ENCODE measurements around the gene SOST. TPM values are rescaled to one million over a fixed set of nuclear protein-coding genes. Genes with fewer than 3 reads are reported as not detected.

SOST gene
- total RNA-seq, 1 donor from 2014 or later, result not detected

DNA sequence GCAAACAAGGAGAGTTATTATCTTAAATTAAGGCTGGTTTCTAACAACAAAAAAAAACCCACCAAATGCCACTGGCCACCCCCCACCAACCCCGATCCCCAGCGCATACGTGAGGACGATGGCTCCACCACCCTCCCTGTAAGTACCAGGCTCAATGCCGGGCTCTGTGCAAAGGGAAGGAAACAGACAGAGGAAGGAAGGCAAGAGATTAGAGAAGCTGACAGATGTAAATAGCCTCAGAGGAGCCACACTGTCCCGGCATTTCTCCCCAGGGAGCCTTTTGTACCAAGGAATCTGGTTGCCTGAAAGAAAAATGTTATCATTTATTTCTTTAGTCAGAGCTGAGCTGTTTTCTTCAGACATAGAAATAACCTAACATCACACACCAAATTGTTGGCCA lies 13.1 kb downstream of the SOST start:
- DNase-seq (ENCODE audit: low read depth), result no peak

DNA sequence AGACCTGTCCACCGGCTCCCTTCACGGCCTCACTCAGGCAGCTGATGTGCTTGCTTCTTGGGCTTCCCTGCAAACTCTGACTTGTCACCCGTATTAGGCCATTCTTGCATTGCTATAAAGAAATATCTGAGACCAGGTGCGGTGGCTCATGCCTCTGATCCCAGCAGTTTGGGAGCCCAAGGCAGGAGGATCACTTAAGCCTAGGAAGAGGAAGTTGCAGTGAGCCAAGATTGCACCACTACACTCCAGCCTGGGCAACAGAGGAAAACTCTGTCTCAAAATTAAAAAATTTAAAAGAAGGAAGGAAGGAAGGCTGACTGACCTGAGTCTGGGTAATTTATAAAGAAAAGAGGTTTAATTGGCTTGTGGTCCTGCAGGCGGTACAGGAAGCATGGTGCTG lies 17.0 kb downstream of the SOST start:
- no peak for DNase-seq (ENCODE audit: low read depth)

DNA sequence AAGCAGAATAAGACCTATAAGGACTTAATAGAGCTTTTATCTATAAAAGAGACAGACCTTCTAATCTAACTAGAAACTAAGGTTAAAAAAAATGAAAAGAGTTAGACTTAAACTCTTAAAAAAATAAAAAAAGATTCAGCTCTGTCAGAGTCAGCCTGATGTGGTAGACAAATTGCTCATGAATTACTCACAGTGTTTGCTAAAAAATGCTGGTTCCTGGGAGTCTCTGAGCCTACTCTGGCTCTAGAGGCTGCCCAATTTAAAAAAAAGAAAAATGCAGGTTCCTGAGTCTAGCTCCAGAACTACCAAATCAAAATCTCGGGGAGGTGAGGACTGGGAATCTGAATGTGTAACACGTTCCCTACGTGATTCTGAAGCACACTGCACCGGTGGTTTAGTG lies 18.1 kb downstream of the SOST start:
- peak; percentile 53 for DNase-seq (ENCODE audit: low read depth)

DNA sequence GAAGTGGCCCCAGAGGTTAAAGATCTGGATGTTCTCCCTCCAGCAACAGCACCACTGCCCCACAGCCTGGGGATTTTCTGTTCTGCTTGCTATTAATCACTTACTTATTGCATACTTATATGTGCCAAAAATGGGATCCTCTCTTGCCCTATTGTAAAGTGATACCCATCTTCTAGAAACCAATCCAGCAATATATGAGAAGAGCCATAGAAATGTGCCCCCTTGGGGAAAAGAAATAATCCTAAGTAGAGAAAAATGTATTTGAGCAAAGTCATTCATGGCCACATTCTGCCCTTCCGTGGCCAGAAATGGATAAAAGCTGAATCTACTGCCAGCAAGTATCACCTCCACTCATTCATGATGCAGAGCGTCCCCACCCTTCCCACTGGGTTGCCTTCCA lies 20.9 kb downstream of the SOST start:
- DNase-seq (ENCODE audit: low read depth), result no peak

DNA sequence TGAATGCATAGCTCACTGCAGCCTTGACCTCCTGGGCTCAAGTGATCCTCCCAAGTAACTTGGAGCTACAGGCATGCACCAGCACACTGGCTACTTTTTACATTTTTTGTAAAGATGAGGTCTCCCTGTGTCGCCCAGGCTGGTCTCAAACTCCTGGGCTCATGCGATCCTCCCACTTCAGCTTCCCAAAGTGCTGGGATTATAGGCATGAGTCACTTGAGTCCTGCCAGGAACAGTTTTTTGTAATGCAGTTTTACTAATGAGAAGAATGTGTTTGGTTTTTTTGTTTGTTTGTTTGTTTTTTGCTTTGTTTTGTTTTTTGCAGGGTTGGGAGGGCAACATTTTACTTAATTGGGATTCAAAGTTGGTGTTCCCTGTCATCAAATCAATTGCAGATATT lies 22.2 kb downstream of the SOST start:
- DNase-seq (ENCODE audit: low read depth), result no peak

DNA sequence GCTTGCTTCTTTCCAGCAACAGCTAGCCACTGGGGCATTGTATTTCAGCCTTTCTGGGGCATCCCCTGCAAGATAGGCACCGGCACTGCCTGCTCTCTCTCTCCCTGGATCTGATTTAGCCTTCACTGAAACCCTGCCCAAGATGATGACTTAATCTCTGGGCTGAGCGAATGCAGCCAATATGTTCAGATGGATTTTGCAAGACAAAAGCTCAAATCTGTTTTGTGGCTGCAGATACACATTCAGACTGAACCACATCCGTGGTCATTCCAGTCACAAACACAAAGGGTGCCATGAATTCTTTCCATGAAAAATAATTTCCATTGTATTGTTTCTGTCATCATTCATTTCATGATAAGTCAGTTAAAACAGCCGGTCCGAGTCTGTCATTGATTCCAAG lies 24.2 kb downstream of the SOST start:
- peak; percentile 76 for DNase-seq (ENCODE audit: low read depth)

DNA sequence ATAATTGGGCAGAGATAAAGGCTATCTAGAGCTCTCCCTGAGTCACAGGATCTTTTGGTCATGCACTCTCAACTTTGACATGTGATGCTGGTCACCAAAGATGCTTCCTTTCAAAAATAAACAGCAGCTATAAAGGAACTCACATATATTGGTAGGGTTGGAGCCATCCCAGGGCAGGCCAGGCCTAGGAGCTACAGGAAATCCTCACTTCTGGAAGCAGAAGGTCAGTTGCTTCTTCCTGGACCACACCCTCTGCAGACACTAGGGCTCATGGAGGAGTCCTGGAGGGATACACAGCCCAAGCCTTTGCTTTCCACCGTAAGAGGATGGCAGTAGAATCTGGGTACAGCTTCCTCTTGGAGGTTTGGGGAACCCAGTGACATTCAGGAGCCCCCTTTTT lies 24.6 kb downstream of the SOST start:
- no peak for DNase-seq (ENCODE audit: low read depth)

DNA sequence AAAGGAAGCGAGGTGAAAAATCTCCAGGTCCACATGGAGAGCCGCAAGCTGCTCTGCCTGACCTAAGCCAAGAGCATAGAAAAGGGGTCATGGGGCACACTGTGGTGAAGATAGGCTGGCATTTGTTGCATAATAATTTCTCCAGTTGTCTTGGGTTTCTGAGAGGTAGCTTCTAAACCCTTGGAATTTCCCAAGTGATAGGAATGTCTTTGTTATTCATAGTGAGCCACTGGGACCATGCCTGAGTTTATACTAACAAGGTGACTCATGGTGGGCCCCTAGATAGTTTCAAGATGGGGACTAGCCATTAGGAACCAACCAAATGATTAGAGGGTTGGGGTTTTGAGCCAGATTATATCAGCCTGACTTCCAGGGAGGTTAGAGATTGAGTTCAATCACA lies 25.6 kb downstream of the SOST start:
- DNase-seq (ENCODE audit: low read depth), result peak; percentile 76

DNA sequence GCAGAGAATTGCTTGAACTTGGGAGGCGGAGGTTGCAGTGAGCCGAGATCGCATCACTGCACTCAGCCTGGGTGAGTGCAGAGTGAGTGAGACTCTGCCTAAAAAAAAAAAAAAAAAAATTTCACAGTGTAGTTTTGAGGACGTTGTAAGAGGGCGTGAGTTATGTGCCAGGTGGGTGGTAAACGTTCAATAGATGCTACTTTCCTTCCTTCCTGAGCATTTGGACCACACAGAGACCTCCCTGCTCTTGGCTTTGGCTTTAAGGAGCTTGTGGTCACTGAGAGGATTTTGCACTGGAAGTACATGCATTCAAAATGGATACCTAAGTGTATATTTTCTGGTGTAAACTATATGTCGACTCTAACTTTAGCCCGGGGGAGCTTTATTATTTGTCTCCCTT lies 30.5 kb downstream of the SOST start:
- no peak for DNase-seq (ENCODE audit: low read depth)

DNA sequence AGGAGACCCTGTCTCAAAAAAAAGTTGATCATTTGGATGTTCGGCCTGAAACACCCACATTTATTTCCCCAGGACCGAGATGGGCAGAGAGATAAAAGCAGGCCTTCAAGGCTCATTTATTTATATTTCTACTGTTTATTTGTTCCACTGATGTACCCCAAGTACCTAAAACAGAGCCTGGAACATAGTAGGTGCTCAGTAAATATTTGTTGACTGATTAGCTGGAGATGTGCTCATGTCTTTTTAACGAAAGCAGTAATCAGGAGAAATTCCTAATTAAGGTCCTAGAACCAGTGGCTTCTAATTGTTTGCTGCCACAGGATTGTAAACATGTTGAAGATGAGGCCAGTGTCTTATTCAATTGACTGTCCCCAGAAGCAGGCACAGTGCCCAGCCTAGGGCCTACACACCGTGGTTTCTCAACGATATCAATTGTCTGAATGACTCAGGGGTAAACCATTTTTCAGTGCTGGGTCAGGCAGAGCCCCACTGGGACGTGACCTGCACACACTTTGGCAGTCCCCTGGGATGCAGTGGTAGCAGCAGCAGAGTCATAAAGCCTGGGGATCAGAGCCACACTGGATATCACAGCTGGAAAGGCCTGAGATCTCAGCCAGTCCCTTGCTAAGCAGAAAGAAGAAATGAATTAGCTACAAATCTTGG lies 34.8 kb downstream of the SOST start:
- peak; percentile 97 for DNase-seq (ENCODE audit: low read depth)

DNA sequence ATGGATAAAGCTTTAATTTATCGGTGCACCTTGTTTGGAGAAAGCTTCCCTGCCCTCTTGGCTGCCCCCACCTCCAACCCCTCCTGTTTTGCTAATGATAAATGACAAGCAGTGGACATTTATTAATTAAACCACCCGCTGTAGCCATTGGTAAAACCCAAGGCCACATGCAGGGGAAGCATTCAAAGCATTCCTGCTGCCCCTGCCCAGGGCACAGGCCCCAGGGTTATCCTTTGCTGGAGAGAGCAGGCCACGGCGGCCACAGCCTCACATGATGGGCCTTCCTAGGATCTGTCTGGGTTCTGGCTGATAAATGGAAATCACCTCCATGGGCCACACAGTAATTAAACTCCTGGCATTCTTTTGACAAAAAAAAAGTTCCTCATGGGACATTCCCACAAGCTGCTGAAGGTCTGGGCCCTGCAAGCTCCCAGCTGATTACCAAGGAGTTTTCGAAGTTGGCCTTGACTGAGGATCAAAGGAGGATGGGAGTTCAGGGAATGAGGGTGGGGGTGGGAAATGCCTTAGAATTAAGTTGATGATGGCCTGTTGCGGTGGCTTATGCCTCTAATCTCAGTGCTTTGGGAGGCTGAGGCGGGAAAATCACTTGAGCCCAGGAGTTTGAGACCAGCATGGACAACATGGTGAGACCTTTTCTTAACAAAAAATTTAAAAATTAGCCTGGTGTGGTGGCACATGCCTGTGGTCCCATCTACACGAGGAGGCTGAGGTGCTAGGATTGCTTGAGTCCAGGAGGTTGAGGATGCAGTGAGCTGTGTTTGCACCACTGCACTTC lies 35.5 kb downstream of the SOST start:
- no peak for DNase-seq (ENCODE audit: low read depth)

DNA sequence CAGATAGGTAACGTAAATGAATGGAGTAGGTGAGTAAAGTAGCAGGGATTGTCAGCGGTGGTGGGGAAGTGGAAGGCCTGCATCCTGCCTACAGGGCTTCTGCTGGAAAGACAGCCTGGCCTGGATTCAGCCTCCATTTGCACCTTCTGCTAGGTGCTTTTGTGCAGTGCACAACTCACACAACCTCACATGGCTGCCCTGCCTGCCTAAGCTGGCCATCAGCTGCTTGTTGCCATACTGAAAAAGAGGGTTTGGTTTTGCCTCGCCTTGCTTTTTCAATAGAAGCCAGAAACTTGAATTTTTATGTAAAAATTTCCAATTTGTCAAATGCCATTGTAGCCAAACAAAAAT lies 36.3 kb downstream of the SOST start:
- no peak for DNase-seq (ENCODE audit: low read depth)

DNA sequence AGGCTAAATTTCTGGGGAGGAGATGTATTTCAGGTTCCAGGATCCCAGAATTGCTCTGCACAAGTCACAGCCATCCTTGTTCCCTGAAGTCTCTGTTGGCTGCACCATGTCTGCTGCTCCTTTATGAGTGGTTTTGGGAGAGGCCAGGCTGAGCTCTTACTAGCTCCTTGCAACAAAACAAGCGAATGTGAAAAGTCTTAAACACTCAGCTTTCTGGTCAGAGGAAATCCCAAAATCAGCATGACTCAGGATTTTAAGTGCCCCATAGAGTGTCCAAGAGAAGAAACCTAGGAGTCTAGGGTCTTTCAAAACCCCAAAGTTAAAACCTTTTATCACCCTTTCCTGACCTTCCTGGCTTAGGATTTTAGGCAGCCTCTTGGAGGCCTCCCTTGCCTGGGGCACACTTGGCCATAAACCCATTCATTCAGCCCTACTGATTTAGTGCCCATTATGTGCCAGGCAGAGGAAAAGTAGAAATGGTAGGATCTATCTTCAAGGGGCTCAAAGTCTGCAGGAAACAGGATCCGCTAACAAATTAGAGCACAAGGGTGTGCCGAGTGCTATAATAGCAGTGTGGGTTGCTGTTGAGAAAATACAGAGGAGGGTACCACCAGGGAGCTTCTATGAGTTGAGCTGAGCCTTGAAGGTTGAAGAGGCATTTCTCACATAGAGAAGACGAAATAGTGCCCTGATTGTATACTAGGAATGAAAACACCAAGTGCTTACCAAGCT lies 36.9 kb downstream of the SOST start:
- DNase-seq (ENCODE audit: low read depth), result no peak

DNA sequence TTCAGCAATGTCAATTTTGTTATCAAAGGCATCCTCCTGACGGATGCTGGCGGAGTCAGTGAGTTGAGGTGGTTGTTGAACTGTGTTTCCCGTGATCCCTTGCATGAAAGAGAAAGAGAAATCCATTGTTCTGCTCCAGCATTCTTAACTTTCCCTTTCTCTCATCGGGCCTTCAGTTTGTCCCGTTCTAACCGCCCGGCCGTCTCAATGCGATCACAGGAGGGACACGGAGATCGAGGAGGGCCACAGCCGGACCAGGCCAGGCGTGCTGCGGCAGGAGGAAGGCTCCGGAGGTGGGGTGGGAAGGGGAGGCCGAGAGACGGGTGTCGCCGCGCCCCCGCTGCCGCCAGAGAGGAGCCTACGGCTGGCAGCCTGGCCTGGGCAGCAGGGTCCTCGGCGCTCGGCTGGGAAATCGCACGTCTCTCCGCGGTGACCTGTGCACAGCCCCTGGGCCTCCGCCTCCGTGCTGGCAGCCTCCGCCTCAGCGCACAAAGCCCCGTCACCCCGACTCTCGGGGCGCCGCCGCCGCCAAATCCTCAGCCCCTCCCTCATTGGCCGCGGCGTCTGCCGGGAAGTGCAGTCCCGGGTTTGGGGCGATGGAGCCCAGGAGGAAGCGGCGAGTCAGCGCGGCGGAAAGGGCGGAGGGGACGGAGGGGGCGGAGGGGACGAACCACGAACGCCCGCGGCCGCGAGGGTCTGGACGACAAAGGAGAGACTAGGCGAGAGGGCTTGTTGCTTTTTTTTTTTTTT lies 38.1 kb downstream of the SOST start:
- peak; percentile 67 for DNase-seq (ENCODE audit: low read depth)

DNA sequence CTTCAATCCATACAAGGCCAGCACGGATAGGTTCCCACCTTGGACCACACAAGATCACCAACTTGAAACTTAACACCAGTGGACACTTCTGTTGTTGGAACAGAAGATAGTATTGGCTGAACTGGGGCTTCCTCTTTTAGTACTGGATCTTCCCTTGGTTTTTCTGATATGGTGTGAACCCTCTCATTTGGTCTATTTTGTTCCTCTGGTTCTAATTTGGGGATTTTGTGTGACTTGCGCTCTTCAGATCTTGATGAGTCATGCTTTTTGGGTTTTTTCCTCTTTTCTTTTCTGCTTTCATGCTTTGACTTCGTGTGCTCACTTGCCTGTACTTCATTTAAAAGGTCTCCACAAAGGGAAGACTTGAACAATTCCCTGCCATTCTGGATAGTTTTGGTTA lies 39.0 kb downstream of the SOST start:
- DNase-seq (ENCODE audit: low read depth), result no peak

DNA sequence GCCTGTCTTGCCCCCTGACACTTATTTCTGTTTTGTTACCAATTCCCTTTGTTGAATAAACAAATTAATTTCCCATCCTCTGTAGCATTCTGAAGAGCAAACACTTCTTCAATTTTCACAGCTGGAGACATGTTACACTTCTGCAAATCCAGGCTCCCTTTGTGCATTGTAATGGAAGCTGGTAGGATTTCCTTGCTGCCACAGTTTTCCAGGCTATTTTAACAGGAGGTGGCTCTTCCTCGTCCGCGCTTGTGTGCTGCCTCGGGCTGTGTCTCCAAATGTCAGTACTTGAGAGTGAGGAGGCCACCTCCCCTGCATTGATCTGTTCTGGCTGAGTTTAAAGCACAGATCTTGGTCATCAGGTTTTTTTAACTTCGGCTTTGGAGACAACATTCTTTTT lies 40.0 kb downstream of the SOST start:
- no peak for DNase-seq (ENCODE audit: low read depth)

DNA sequence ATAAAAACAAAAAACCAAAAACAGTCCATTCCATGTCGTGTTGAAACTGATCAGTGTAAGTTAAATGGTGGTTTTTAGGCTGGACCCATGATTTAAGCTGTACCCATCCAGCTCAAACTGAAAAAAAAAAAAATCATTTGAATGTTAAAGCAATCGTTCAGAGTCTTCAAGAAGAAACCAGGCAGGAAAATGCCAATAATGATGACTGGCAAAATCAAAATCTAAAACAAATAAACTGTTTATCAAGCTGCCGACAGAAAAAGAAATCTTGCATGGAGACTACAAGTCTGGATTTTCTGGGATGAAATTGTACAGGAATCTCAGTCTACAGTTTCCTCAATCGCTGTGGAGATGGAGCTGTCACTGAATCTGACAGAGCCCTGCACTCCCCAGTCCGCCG lies 40.7 kb downstream of the SOST start:
- DNase-seq (ENCODE audit: low read depth), result no peak

DNA sequence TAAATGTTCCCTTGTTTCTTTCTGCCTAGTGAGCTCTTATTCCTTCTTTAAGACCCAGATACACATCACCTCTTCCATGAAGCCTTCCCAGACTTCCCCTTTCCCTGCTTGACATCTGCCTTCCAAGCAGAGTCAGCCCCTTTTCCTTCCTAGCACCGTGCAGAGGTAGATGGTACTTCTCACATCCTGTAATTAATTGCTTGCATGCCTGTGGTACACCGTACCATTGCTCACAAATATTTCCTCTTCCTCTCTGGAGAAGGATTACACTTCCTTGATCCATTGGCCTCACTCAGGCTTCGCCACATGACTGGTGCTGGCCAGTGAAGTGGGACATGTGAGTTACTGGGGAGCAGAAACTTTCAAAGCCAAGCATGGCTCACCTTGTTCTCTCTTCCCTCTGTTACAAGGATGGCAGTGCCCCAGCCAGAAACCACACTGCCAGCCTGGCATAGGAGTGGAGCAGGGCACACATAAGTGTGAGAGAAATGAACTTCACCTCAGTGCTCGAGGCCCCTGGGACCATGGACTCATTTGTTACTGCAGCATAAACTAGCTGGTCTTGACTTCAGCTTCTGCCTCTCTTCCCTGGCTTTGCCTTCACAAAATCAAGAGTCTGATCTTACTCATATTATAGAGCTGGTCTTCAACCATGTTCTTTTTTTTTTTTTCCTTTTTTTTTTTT lies 44.0 kb downstream of the SOST start:
- no peak for DNase-seq (ENCODE audit: low read depth)

DNA sequence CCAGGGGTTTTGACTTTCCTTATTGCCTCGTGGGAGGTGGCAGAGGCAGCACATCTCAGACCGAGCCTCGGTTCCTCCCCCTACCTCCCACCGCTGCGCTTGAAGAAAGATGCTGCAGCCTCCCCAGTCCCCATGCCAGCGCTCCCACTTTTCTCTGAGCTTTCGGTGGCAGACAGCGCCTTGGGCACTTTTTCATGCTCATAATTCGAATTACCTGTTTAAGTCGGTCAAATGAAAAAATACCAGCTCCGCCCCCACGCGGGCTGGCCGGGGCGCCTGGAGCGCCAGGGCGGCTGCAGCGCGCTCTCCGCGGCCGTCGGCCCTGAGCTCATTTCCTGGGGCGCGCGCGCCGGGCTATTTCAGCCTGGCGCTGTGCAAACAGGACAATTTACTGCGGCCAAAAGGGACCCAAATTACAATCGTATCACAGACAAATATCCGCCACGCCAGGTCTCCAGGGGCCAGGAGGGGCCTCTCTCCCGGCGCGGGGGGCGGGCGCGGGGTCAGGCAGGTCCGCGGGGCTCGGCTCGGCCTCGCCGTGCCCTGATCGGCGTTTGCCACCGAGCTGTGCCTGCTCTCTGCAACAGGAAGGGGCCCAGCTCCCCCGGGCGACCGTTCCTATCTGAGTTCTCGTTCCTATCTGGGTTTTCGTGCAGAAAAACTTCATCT lies 45.0 kb downstream of the SOST start:
- DNase-seq (ENCODE audit: low read depth), result no peak

DNA sequence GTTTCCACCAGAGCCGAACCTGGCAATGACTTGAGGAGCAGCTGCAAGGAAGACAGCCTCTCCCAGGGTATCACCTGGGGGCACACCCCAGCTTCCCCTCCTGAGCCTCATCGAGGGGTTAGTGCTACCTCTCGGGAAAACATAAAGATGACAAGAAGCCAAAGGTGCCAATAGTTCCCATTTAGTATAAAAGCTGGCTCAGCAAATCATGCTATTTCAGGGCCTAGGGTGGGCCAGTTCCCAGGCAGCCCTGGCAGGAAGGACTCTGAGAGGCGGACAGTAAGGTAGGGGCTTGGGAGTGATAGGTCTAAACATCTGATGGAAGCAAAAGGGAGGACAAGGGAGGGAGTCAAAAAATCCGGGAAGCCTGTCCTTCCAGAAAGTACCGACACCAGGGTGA lies 46.2 kb downstream of the SOST start:
- no peak for DNase-seq (ENCODE audit: low read depth)

DNA sequence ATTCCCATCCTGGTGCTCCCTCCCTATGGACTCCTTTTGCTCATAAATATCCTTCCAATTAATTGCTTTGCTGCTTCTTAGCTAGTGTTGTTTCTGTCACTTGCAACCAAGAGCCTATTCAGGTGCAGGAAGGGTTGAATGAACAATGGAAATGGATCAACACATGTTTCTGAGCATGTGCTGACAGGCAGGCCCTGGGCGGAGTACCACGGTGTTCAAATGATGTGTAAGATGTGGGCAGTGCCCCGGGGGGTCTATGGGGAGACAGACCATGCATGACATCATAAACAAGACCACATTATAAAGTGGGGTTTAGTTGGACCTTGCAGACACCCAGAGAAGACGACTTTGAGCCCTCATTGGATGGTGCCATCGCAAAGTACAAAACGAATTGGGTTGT lies 48.5 kb downstream of the SOST start:
- DNase-seq (ENCODE audit: low read depth), result no peak

Measured in myocyte (in vitro differentiated cells).